ENCODE results near the gene ARSG.

DNA sequence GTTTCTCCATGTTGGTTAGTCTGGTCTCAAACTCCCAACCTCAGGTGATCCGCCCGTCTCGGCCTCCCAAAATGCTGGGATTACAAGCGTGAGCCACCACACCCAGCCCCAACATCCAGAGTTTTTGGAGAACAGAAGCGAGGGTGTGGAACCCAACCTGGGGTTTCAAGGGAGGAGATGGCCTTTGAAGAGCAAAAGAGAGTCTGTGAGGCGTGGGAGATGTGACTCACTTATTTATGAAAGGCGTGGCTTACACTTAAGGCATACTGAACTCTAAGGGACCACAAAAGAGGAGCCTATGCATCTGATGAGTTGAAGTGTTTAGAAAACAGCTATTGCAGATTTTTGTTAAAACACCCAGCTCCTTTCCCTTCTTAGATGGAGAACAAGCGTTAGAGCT, 18.9 kb downstream of the ARSG start:
- TF ChIP-seq, protein P1, sequence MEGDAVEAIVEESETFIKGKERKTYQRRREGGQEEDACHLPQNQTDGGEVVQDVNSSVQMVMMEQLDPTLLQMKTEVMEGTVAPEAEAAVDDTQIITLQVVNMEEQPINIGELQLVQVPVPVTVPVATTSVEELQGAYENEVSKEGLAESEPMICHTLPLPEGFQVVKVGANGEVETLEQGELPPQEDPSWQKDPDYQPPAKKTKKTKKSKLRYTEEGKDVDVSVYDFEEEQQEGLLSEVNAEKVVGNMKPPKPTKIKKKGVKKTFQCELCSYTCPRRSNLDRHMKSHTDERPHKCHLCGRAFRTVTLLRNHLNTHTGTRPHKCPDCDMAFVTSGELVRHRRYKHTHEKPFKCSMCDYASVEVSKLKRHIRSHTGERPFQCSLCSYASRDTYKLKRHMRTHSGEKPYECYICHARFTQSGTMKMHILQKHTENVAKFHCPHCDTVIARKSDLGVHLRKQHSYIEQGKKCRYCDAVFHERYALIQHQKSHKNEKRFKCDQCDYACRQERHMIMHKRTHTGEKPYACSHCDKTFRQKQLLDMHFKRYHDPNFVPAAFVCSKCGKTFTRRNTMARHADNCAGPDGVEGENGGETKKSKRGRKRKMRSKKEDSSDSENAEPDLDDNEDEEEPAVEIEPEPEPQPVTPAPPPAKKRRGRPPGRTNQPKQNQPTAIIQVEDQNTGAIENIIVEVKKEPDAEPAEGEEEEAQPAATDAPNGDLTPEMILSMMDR (IDR thresholded peaks at IDR 0.05; ENCODE audit: poor library complexity, severe bottlenecking) = no peak
- TF ChIP-seq RAD21 (conservative IDR thresholded peaks at IDR 0.05) = no peak
- TF ChIP-seq EP300 (conservative IDR thresholded peaks at IDR 0.05; ENCODE audit: poor library complexity, severe bottlenecking) = no peak
- no peak for TF ChIP-seq POLR2AphosphoS5 (IDR thresholded peaks at IDR 0.05)
- TF ChIP-seq, protein P2, sequence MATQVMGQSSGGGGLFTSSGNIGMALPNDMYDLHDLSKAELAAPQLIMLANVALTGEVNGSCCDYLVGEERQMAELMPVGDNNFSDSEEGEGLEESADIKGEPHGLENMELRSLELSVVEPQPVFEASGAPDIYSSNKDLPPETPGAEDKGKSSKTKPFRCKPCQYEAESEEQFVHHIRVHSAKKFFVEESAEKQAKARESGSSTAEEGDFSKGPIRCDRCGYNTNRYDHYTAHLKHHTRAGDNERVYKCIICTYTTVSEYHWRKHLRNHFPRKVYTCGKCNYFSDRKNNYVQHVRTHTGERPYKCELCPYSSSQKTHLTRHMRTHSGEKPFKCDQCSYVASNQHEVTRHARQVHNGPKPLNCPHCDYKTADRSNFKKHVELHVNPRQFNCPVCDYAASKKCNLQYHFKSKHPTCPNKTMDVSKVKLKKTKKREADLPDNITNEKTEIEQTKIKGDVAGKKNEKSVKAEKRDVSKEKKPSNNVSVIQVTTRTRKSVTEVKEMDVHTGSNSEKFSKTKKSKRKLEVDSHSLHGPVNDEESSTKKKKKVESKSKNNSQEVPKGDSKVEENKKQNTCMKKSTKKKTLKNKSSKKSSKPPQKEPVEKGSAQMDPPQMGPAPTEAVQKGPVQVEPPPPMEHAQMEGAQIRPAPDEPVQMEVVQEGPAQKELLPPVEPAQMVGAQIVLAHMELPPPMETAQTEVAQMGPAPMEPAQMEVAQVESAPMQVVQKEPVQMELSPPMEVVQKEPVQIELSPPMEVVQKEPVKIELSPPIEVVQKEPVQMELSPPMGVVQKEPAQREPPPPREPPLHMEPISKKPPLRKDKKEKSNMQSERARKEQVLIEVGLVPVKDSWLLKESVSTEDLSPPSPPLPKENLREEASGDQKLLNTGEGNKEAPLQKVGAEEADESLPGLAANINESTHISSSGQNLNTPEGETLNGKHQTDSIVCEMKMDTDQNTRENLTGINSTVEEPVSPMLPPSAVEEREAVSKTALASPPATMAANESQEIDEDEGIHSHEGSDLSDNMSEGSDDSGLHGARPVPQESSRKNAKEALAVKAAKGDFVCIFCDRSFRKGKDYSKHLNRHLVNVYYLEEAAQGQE (IDR thresholded peaks at IDR 0.05; ENCODE audit: borderline replicate concordance) = no peak
- no peak for TF ChIP-seq EZH2 (IDR thresholded peaks at IDR 0.05; ENCODE audit: borderline replicate concordance, insufficient read depth, low read length, poor library complexity, severe bottlenecking)
- TF ChIP-seq SMC3 (conservative IDR thresholded peaks at IDR 0.05; ENCODE audit: poor library complexity) = no peak
